ENCODE data around the gene LATS2. TPM values are rescaled to one million over a fixed set of nuclear protein-coding genes. Genes with fewer than 3 reads are reported as not detected.
"Not testable (repeated sequence)": the region's sequence is repeated elsewhere in the genome, so short reads cannot be mapped to it uniquely, and the experiment has no call there.

Gene LATS2
- polyA plus RNA-seq, 1 donor from 2014 or later = 0.29 TPM

GRCh38 chr13:20938302-20938701 lies 123.1 kb downstream of the LATS2 start:
- Mint-ChIP-seq H3K27me3 (peaks cover 6% of the 10 kb centered on the region), H3K27ac (no peak overlapping the region), H3K36me3 (peaks cover 1% of the 10 kb centered on the region), H3K4me1 (no peaks in the 10 kb centered on the region), H3K9me3 (no peaks in the 10 kb centered on the region), H3K4me3 (no peak overlapping the region)

DNA sequence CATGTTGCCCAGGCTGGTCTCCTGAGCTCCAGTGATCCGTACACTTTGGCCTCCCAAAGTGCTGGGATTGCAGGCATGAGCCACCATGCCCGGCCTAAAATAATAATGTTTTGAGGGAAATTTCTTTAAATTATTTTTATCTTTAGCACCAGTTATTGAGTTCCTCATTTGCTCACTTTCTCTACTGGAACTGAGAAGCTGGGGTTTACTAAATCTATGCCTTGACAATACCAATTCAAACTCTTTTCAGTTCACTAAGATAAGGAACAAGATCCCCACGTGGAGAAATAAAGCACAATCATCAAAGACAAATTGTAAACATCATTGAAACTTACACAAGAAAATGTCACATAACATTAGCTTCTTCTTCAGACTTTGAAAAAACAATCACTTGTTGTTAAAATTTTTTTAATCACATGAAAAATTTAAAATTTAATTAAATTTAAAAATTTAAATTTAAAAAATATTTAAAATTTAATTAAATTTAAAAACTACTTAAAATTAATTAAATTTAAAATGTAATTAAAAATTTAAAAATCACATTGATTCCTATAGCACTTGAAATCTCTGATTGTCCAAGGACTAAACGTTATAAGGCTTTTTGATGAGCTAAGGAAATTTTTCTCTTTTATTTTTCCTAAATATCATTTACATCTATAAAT lies 133.7 kb downstream of the LATS2 start:
- Mint-ChIP-seq H3K4me3 (no peak overlapping the region), H3K27ac (no peak overlapping the region), H3K9me3 (no peaks in the 10 kb centered on the region), H3K4me1 (no peaks in the 10 kb centered on the region), H3K36me3 (no peaks in the 10 kb centered on the region), H3K27me3 (peaks cover 3% of the 10 kb centered on the region)

- H3K9me3 Mint-ChIP-seq, H3K4me1 Mint-ChIP-seq, H3K27me3 Mint-ChIP-seq, H3K4me3 Mint-ChIP-seq, H3K27ac Mint-ChIP-seq, H3K36me3 Mint-ChIP-seq: not testable (repeated sequence)
Observed at GRCh38 chr13:20925395-20925790, 136.0 kb downstream of the LATS2 start.

GRCh38 chr13:20924758-20925394 lies 136.5 kb downstream of the LATS2 start:
- Mint-ChIP-seq H3K4me3 (no peak overlapping the region), H3K27me3 (peaks cover 3% of the 10 kb centered on the region), H3K36me3 (no peaks in the 10 kb centered on the region), H3K27ac (no peak overlapping the region), H3K4me1 (no peaks in the 10 kb centered on the region), H3K9me3 (no peaks in the 10 kb centered on the region)

DNA sequence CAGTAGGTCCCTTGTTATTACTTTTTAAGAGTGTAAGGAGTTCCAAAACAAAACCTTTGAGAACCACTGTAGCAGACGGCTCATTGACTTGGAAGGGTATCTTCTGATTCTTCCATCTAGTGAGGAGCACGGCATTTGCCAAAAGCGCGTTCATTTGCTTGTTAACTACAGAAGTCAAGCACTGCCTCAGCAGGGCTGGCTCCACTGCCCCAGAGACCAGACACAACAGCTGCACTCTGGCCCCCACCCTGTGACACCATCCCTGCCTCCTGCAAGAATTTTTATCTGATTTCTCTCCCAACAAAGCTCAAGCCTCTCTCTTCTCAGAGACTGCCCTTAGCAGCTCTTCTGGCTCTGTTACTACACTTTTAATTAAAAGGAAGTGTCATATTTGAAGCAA lies 138.1 kb downstream of the LATS2 start:
- Mint-ChIP-seq H3K9me3 (no peaks in the 10 kb centered on the region), H3K27ac (no peak overlapping the region), H3K4me3 (no peak overlapping the region), H3K36me3 (no peaks in the 10 kb centered on the region), H3K27me3 (peaks cover 3% of the 10 kb centered on the region), H3K4me1 (no peaks in the 10 kb centered on the region)

Other genes with a start within 250 kb of the LATS2 start
- 6.3 TPM for gene XPO4, start 158.8 kb downstream of the LATS2 start, polyA plus RNA-seq
- gene SAP18, start 78.5 kb upstream of the LATS2 start, polyA plus RNA-seq = 334 TPM
- gene SKA3, start 115.0 kb upstream of the LATS2 start, polyA plus RNA-seq = 0.43 TPM
- 41.1 TPM for gene MRPL57, start 115.1 kb upstream of the LATS2 start, polyA plus RNA-seq